ENCODE measurements around the gene HOXD10. TPM values are rescaled to one million over a fixed set of nuclear protein-coding genes. Genes with fewer than 3 reads are reported as not detected.

The HOXD10 gene
- total and polyA plus RNA-seq, 2 experiments from 2014 or later = 16.0 to 17.2 TPM

DNA sequence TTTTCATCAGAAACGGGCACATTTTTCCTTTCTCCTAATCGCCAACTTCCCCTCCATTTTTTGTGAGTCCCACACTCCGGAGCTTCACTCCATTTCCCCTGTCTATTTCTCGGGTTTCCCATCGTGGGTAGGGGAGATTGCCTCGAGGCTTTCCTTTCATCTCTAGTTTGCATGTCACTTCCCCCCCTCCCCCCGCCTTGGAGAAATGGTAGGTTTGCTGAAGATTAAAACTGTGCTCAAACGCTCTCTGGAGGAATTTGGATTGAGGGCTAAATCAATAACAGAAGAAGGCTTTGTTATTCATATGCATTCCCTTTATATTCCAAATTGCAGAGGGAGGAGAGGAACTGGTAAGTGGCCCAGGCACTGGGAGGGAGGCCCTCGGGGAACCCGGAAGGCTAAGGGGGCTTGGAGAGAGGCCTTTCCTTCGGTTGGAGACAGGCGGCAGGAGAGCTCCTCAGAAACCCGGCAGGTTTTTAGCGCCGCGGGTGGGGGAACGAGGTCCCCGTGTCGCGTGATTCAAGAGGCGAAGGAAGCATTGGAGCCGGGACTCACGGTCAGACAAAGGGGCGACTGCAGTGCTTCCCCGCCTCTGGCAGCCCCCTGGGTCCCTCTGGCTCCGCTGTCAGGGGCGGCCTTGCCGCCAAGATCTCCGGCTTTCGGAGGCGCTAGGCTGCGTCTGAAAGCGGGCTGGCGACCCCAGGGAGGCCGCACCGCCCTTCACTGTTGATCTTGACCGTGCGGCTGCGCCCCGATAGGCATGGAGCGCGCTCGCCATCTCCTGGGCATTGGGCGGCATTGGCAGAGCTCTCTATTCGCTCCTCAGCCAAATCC is 19.4 kb upstream of the HOXD10 start:
- in situ Hi-C loops (cut with MboI) = no loop called here

DNA sequence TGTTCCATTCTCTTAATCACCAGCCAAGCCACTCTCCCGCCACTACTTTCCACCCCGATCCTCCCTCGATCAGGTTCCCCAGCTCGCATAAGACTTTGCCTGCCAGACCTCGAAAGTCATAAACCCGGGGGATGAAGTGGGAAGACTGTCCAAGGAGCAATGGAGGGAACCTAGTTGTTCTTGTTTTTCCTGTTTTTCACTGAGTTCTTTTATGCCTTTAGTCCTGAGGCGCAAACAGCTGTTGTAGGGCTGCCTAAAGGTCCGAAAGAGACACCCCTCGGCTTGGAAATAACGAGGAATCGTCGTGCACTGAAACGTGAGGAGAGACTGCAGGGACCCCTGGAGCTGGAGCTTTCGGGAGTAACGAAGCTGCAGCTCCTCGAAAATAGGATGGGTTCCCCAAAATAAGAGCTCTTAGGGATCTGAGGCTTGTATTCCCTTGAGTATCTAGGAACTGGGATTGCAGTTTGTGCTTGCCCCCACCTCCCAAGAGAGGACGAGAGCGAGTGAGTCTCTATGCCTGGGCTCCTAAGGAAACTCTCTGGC is 18.7 kb upstream of the HOXD10 start:
- H3K27me3 ChIP-seq (replicated peaks; ENCODE audit: insufficient read depth) = no peaks in the 10 kb centered on the region
- H2AFZ ChIP-seq = peak overlapping the region; percentile 97
- DNase-seq = no peak
- no peak overlapping the region for H3K27ac ChIP-seq
- peak overlapping the region; percentile 100 for H3K4me2 ChIP-seq (ENCODE audit: unreplicated experiment)
- H3K4me1 ChIP-seq (ENCODE audit: insufficient read depth) = peaks cover 12% of the 10 kb centered on the region
- no peaks in the 10 kb centered on the region for H4K20me1 ChIP-seq (ENCODE audit: insufficient read depth)
- H3K4me3 ChIP-seq = peak overlapping the region; percentile 79
- in situ Hi-C loops (cut with MboI) = no loop called here
- peaks cover 22% of the 10 kb centered on the region; the same call in 1 of the 2 replicates for H3F3A ChIP-seq (ENCODE audit: insufficient read depth)
- TF ChIP-seq EZH2phosphoT487 (IDR thresholded peaks at IDR 0.05; ENCODE audit: insufficient read depth, low read depth) (no peak), EZH2 (IDR thresholded peaks at IDR 0.05; ENCODE audit: insufficient read depth, poor library complexity, severe bottlenecking) (no peak)
- H3K36me3 ChIP-seq (ENCODE audit: low read depth) = no peaks in the 10 kb centered on the region
- WGBS, 2 experiments (ENCODE audit: low coverage in 1 of 2, low lambda C conversion rate in 2 of 2, missing lambda C conversion rate in 2 of 2) = 4 to 5% methylated on average over 17 to 18 of the region's 18 CpGs
- H3K9ac ChIP-seq = peak overlapping the region; percentile 79
- no peaks in the 10 kb centered on the region for H3K9me2 ChIP-seq (ENCODE audit: insufficient read depth)
- no peaks in the 10 kb centered on the region for H3K9me3 ChIP-seq (ENCODE audit: low read depth)
- H3K79me2 ChIP-seq (ENCODE audit: insufficient read depth) = peaks cover 25% of the 10 kb centered on the region

More for the DNA sequence above, 19.4 kb upstream of the HOXD10 start:
- H3K4me2 ChIP-seq (ENCODE audit: unreplicated experiment) = peak overlapping the region; percentile 100
- H4K20me1 ChIP-seq (ENCODE audit: insufficient read depth) = no peaks in the 10 kb centered on the region
- 0 to 2% methylated on average over 38 to 44 of the region's 45 CpGs for WGBS, 2 experiments (ENCODE audit: low coverage in 1 of 2, low lambda C conversion rate in 2 of 2, missing lambda C conversion rate in 2 of 2)
- peak overlapping the region; percentile 79 for H3K4me3 ChIP-seq
- H3F3A ChIP-seq (ENCODE audit: insufficient read depth) = peaks cover 16% of the 10 kb centered on the region; the same call in 1 of the 2 replicates
- H3K36me3 ChIP-seq (ENCODE audit: low read depth) = no peaks in the 10 kb centered on the region
- H3K27me3 ChIP-seq (replicated peaks; ENCODE audit: insufficient read depth) = no peaks in the 10 kb centered on the region
- TF ChIP-seq EZH2 (IDR thresholded peaks at IDR 0.05; ENCODE audit: insufficient read depth, poor library complexity, severe bottlenecking) (no peak), EZH2phosphoT487 (IDR thresholded peaks at IDR 0.05; ENCODE audit: insufficient read depth, low read depth) (no peak)
- peaks cover 18% of the 10 kb centered on the region for H3K79me2 ChIP-seq (ENCODE audit: insufficient read depth)
- no peaks in the 10 kb centered on the region for H3K9me3 ChIP-seq (ENCODE audit: low read depth)
- peaks cover 9% of the 10 kb centered on the region for H3K4me1 ChIP-seq (ENCODE audit: insufficient read depth)
- DNase-seq = peak; percentile 95
- peak overlapping the region; percentile 79 for H3K9ac ChIP-seq
- H2AFZ ChIP-seq = peak overlapping the region; percentile 97
- H3K9me2 ChIP-seq (ENCODE audit: insufficient read depth) = no peaks in the 10 kb centered on the region
- H3K27ac ChIP-seq = peak overlapping the region; percentile 73

DNA sequence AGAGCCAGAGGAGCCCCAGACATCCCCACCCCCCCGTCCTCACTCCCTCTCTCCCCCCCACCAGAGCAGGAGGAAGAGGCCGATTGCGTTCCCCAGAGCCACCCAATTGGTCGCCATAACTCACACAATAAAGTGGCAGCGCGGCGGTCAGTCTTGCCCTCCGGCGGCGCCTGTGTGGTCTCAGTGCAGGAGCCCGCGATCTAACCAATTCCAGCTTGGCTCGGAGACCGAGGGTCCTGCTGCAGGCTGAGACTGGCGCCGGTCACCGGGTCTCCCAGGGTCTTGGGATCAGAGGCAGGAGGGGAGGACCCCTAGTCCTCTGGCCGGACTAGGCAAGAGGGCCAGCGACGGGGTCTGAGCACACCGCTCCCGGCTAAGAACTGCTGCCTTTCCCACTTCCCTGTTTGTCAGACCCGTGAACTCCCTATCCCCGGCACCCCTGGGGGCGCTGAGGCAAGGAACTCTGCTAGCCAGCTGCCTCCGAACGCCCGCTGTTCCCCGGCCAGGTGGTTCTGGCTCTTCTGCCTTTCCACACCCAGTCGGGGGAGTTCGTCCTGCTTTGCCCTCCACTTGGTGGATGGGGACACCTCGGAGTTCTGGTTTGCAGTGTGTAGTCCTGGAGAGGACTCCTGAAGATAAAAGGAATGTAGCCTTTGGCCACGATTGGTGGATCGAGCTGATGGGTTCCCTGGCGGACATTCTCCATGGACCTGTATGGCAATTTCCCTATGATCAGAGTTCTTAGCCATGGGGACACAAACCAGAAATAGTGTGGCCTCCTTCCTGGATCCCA is 18.0 kb upstream of the HOXD10 start:
- Histone ChIP-seq H3K4me2 (ENCODE audit: unreplicated experiment) (peak overlapping the region; percentile 100), H4K20me1 (ENCODE audit: insufficient read depth) (no peaks in the 10 kb centered on the region), H2AFZ (peak overlapping the region; percentile 97), H3K79me2 (ENCODE audit: insufficient read depth) (peaks cover 31% of the 10 kb centered on the region), H3K36me3 (ENCODE audit: low read depth) (no peaks in the 10 kb centered on the region), H3K9me3 (ENCODE audit: low read depth) (no peaks in the 10 kb centered on the region), H3K27me3 (replicated peaks; ENCODE audit: insufficient read depth) (no peaks in the 10 kb centered on the region), H3F3A (ENCODE audit: insufficient read depth) (peaks cover 25% of the 10 kb centered on the region), H3K4me3 (peak overlapping the region; percentile 79), H3K4me1 (ENCODE audit: insufficient read depth) (peaks cover 14% of the 10 kb centered on the region), H3K27ac (no peak overlapping the region), H3K9me2 (ENCODE audit: insufficient read depth) (no peaks in the 10 kb centered on the region), H3K9ac (peak overlapping the region; percentile 79)
- DNase-seq = peak; percentile 53
- TF ChIP-seq EZH2 (IDR thresholded peaks at IDR 0.05; ENCODE audit: insufficient read depth, poor library complexity, severe bottlenecking) = no peak
- no peak for TF ChIP-seq EZH2phosphoT487 (IDR thresholded peaks at IDR 0.05; ENCODE audit: insufficient read depth, low read depth)
- 39 to 40% methylated on average over 31 to 35 of the region's 35 CpGs for WGBS, 2 experiments (ENCODE audit: low coverage in 1 of 2, low lambda C conversion rate in 2 of 2, missing lambda C conversion rate in 2 of 2)
- in situ Hi-C loops (cut with MboI) = no loop called here

DNA sequence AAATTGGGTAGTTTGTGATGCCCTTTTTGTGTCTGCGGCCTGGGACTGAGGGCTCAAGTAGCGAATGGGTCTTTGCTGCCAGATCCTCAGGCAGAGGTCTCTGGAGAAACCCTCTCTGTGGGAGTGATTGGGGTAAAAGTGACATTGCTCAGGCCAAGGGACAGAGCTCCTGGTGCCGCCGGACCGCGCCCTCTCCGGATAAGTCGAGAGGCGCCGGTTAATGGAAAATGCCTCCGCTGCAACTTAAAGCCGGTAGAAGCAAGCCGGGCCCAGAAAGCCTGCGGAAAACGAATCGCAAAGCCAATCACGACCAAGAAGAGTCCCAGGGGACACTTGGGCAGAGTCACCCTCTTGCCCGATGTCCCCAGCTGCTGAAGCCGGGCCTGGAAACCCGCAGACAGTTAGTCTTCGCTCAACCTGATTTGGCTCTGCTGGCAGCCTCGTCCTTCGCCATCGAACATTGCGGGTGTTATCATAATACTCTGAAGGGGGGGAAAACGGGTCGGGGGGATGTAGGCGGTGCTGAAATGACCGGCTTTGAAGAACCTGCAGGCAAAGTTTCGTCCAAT is 17.3 kb upstream of the HOXD10 start:
- H3K36me3 ChIP-seq (ENCODE audit: low read depth) = no peaks in the 10 kb centered on the region
- H3K9me3 ChIP-seq (ENCODE audit: low read depth) = no peaks in the 10 kb centered on the region
- no peaks in the 10 kb centered on the region for H3K9me2 ChIP-seq (ENCODE audit: insufficient read depth)
- peaks cover 26% of the 10 kb centered on the region for H3F3A ChIP-seq (ENCODE audit: insufficient read depth)
- no peak overlapping the region for H3K4me3 ChIP-seq
- peaks cover 33% of the 10 kb centered on the region for H3K79me2 ChIP-seq (ENCODE audit: insufficient read depth)
- TF ChIP-seq EZH2 (IDR thresholded peaks at IDR 0.05; ENCODE audit: insufficient read depth, poor library complexity, severe bottlenecking) (no peak), EZH2phosphoT487 (IDR thresholded peaks at IDR 0.05; ENCODE audit: insufficient read depth, low read depth) (no peak)
- no peak overlapping the region for H3K27ac ChIP-seq
- H2AFZ ChIP-seq = no peak overlapping the region
- in situ Hi-C loops (cut with MboI) = no loop called here
- no peak overlapping the region for H3K4me2 ChIP-seq (ENCODE audit: unreplicated experiment)
- 93 to 94% methylated on average over 30 of the region's 30 CpGs for WGBS, 2 experiments (ENCODE audit: low coverage in 1 of 2, low lambda C conversion rate in 2 of 2, missing lambda C conversion rate in 2 of 2)
- H3K4me1 ChIP-seq (ENCODE audit: insufficient read depth) = peaks cover 8% of the 10 kb centered on the region
- no peak overlapping the region for H3K9ac ChIP-seq
- no peak for DNase-seq
- no peaks in the 10 kb centered on the region for H3K27me3 ChIP-seq (replicated peaks; ENCODE audit: insufficient read depth)
- H4K20me1 ChIP-seq (ENCODE audit: insufficient read depth) = no peaks in the 10 kb centered on the region

Measured in GM23248 (cell line).